Measurements from ENCODE around the gene ZNF124.

GRCh38 chr1:247107694-247108093 is 64.1 kb downstream of the ZNF124 start:
- TF ChIP-seq CTCF (conservative IDR thresholded peaks at IDR 0.05; ENCODE audit: low read depth, low read length) (no peak), EZH2 (IDR thresholded peaks at IDR 0.05; ENCODE audit: low read length, unreplicated experiment) (no peak), EZH2phosphoT487 (IDR thresholded peaks at IDR 0.05; ENCODE audit: borderline replicate concordance, low read length) (no peak)

All from PC-3 (cell line).